GM19043 (cell line): ENCODE measurements around the gene ASPSCR1.

Source experiments
- ATAC-seq: cut with Tn5 transposase; IDR thresholded peaks from one replicate; pipeline ENCODE4 v1.9.1; 2021; ENCODE audit warnings: low read depth; ENCODE audit not compliant: unreplicated experiment

ASPSCR1 gene

GRCh38 chr17:82051776-82052637 lies 74.6 kb downstream of the ASPSCR1 start, which contains the start of the genes GPS1 and RFNG:
GPS1 (plus strand) TSS chr17:82051898; CDS start chr17:82051932, 34 bp downstream.
RFNG (minus strand) TSS chr17:82051811; CDS start chr17:82051766, 45 bp downstream.
- no peak for ATAC-seq

GRCh38 chr17:82052638-82053059 lies 75.2 kb downstream of the ASPSCR1 start:
- no peak for ATAC-seq

GRCh38 chr17:82053130-82053529 lies 75.7 kb downstream of the ASPSCR1 start:
- no peak for ATAC-seq

GRCh38 chr17:82053556-82054263 lies 76.3 kb downstream of the ASPSCR1 start:
- ATAC-seq: no peak

GRCh38 chr17:82054351-82055022 lies 77.1 kb downstream of the ASPSCR1 start:
- ATAC-seq: no peak

- ATAC-seq: no peak
These were observed 77.9 kb downstream of the ASPSCR1 start for GRCh38 chr17:82055023-82055964.

GRCh38 chr17:82055965-82056728 lies 78.7 kb downstream of the ASPSCR1 start:
- ATAC-seq: no peak

GRCh38 chr17:82056729-82057621 lies 79.5 kb downstream of the ASPSCR1 start:
- no peak for ATAC-seq

- ATAC-seq: no peak
These were observed 80.9 kb downstream of the ASPSCR1 start for GRCh38 chr17:82058230-82058854.

GRCh38 chr17:82058855-82059249 lies 81.4 kb downstream of the ASPSCR1 start:
- no peak for ATAC-seq

GRCh38 chr17:82059272-82060000 lies 82.0 kb downstream of the ASPSCR1 start:
- ATAC-seq: no peak

GRCh38 chr17:82060001-82060380 lies 82.6 kb downstream of the ASPSCR1 start:
- ATAC-seq: no peak

GRCh38 chr17:82060614-82061013 lies 83.2 kb downstream of the ASPSCR1 start:
- ATAC-seq: no peak

- ATAC-seq: no peak
These were observed 83.9 kb downstream of the ASPSCR1 start for GRCh38 chr17:82061047-82061925.

- no peak for ATAC-seq
These were observed 84.9 kb downstream of the ASPSCR1 start for GRCh38 chr17:82062076-82062983.
